HG03135 (cell line): ENCODE measurements around the gene ZNF467.

Experiments
- ATAC-seq: cut with Tn5 transposase; IDR thresholded peaks from one replicate; pipeline ENCODE4 v1.9.1; 2021; ENCODE audit warnings: mild to moderate bottlenecking, moderate library complexity; ENCODE audit not compliant: unreplicated experiment

ZNF467 gene

GRCh38 chr7:149808311-149808710 is 34.9 kb upstream of the ZNF467 start:
- ATAC-seq: no peak

DNA sequence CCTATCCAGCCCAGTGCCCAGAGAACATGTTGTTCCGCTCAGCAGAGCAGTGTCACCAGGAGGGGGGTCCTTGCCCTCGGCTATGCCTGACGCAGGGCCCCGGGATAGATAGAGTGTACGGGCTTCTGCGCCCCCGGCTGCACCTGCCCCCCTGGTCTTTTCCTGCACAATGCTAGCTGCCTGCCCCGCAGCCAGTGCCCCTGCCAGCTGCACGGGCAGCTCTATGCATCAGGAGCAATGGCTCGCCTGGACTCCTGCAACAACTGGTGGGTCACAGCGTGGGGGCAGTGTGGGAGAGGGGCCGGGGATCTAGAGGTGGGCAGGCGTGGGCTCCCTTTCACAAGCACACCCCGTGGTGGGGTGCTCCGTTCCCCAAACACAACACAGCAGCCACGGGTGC is 33.3 kb upstream of the ZNF467 start:
- ATAC-seq: no peak

GRCh38 chr7:149804106-149804505 is 30.7 kb upstream of the ZNF467 start:
- ATAC-seq: no peak

- ATAC-seq: no peak
Measured at GRCh38 chr7:149803551-149804074, 30.2 kb upstream of the ZNF467 start.

- ATAC-seq: no peak
Measured at GRCh38 chr7:149802966-149803365, 29.6 kb upstream of the ZNF467 start.

GRCh38 chr7:149801816-149802215 is 28.4 kb upstream of the ZNF467 start:
- no peak for ATAC-seq

DNA sequence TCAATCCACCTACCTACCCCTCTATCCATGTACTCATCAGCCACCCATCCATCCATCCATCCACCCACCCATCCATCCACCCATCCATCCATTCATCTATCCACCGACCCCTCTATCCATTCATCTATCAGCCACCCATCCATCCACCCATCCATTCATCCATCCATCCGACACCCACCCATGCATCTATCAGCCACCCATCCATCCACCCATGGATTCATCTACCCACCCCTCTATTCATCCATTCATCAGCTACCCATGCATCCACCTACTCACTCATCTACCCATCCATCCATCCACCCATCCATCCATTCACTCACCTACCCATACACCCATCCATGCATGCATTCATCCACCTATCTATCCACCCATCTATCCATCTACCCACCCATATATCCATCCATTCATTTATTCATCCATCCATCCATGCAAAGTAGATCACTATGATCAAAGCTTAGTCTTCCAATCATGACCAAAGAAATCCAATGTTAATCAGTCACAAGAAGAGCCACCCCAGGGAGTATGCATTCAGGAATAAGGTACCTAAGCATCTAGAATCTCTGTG is 27.7 kb upstream of the ZNF467 start:
- ATAC-seq: no peak

DNA sequence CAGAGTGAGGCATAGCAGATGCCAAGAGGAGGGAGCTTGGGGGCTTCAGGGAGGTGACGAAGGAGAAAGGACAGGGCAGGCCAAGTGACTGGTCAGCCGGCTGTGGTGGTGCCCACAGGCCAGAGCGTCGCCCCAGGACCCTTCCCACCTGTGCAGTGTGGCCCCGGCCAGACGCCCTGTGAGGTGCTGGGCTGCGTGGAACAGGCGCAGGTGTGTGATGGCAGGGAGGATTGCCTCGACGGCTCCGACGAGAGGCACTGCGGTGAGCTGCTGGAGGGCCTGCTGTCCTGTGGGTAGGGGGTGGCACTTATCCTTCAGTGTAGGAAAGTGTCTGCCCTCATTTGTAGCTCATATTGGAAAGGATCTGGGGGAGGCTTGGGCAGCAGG is 26.8 kb upstream of the ZNF467 start:
- ATAC-seq: no peak

GRCh38 chr7:149799397-149800168 is 26.2 kb upstream of the ZNF467 start:
- no peak for ATAC-seq

GRCh38 chr7:149797771-149798170 is 24.4 kb upstream of the ZNF467 start:
- ATAC-seq: no peak

- ATAC-seq: no peak
Measured at GRCh38 chr7:149796287-149796860, 23.0 kb upstream of the ZNF467 start.

GRCh38 chr7:149795126-149795525 is 21.7 kb upstream of the ZNF467 start:
- ATAC-seq: no peak

DNA sequence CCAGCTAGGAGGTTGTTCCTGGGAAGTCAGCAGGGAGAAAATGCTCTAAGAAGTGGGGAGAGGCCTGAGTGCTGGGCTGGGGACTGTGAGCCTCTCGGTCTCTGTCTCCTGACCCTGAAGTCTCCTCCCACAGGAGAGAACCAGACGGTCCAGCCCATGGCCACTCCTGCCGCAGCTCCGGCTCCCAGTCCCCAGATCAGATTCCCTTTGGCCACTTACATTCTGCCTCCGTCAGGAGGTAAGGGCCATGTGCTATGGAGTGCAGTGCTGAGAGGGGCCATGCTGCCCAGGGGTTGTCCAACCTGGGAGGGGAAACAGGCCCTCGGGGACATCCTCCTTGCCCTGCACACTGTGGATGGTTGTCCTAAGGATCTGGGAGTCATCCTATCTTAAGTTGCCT is 21.3 kb upstream of the ZNF467 start:
- no peak for ATAC-seq

GRCh38 chr7:149793261-149793660 is 19.9 kb upstream of the ZNF467 start:
- no peak for ATAC-seq

DNA sequence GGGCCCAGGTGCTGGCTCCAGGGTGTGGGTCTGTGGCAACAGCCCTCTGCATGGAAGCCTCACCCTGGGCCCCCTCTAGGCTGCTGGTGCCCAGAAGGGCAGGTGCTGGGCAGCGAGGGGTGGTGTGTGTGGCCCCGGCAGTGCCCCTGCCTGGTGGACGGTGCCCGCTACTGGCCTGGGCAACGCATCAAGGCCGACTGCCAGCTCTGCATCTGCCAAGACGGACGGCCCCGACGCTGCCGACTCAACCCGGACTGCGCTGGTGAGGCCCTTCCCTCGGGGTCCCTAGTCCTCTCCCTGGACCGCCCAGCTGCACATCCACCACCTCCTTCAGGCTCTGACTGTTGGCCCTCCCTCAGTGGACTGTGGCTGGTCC is 18.8 kb upstream of the ZNF467 start:
- ATAC-seq: no peak

GRCh38 chr7:149791411-149792219 is 18.2 kb upstream of the ZNF467 start:
- no peak for ATAC-seq

GRCh38 chr7:149790754-149791360 is 17.5 kb upstream of the ZNF467 start:
- no peak for ATAC-seq

- ATAC-seq: no peak
Measured at GRCh38 chr7:149790146-149790548, 16.8 kb upstream of the ZNF467 start.

- no peak for ATAC-seq
Measured at GRCh38 chr7:149789101-149789500, 15.7 kb upstream of the ZNF467 start.

DNA sequence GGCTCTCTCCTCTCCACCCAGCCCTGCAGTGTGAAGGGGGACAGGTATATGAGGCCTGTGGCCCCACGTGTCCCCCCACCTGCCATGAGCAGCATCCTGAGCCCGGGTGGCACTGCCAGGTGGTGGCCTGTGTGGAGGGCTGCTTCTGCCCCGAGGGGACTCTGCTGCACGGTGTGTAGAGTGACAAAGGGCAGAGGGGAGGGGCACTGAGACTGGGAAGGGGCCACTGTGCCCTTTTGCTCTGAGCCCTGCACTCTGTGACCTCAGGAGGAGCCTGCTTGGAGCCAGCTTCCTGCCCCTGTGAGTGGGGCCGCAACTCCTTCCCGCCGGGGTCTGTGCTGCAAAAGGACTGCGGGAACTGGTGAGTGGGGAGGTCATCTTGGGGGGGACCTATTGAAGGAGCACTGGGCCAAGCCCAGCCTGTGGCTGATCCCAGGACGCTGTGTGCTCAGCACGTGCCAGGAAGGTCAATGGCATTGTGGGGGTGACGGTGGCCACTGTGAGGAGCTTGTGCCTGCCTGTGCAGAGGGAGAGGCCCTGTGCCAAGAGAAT is 15.0 kb upstream of the ZNF467 start:
- ATAC-seq: no peak
